HG02678 (cell line): ENCODE measurements around the gene UBAC2.

Experiments used
- ATAC-seq: cut with Tn5 transposase; IDR thresholded peaks from one replicate; pipeline ENCODE4 v1.9.1; 2021; ENCODE audit warnings: mild to moderate bottlenecking, moderate library complexity; ENCODE audit not compliant: unreplicated experiment

The UBAC2 gene

GRCh38 chr13:99289674-99290337 lies 89.2 kb downstream of the UBAC2 start:
- no peak for ATAC-seq

- ATAC-seq = no peak
Measured at GRCh38 chr13:99290894-99291293, 90.2 kb downstream of the UBAC2 start.

GRCh38 chr13:99293178-99293577 lies 92.5 kb downstream of the UBAC2 start:
- no peak for ATAC-seq

- no peak for ATAC-seq
Measured at GRCh38 chr13:99294198-99294597, 93.5 kb downstream of the UBAC2 start.

- no peak for ATAC-seq
Measured at GRCh38 chr13:99294958-99295357, 94.3 kb downstream of the UBAC2 start.

DNA sequence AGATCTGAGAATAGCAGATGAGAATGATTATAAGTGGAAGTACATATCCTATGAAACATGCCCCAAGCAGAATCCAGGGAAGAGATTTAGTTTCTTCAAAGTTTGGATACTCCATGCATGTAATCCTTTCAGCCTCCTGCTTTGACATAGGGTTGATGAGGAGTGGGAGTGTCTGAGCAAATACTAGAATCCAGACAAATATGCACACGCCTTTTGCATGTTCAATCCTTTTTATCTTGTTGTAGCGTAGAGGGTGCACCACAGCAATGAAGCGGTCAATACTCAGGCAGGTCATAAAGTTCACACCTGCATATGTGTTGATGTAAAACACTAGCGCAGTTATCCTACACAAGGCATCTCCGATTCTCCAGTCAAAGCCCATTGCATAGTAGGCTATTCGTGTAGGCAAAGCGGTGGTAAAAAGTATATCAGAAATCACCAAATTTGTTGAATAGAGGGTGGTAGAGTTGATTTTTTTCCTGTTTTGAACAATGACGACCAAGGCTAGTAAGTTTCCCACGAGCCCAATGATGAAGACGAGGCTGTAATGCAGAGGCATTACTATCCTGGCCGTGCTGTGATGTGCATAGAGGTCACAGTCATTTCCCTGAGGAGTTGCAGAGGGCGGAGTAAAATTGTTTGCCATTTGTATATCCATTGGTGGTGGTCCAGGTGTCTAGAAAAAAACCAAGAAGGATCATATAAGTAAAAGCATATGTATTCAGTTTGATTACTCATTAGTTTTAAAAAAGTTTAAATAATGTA lies 95.0 kb downstream of the UBAC2 start:
- ATAC-seq = no peak

DNA sequence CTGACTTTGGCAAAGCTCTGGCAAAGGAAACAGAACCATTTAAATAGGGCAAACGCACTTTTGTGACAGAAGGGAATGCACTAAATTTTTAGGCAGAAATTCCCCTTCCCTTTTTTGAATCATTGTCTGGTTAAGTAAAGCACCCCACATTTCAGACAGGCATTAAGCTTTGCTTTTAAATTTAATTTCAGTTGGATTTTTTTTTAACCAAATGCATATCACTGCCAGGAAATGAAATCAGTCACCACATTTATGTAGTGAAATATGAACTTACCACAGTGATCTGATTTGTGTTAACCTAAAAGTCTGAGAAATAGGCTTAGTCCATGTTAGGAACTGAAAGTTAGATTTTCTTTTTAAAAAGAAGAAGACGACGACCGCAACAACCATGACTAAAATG lies 95.7 kb downstream of the UBAC2 start:
- ATAC-seq = peak; percentile 60

DNA sequence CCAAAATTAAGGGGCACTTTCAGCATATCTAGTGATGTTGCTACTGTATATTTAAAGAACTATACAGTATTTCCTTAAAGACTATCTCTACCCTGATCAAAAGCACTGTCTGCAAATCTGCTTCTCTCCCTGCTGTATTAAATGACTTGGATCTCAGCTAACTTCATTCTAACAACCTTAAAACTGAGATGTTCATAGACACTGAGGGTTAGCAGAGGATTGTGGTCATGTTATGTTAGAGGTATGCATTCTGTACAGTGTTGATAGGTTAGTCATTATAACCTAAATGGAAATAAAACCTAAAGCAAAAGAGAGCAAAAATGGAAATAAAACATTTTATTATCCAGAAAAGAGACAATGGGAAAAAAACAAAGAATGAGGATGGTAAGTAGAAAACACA lies 96.7 kb downstream of the UBAC2 start:
- no peak for ATAC-seq

DNA sequence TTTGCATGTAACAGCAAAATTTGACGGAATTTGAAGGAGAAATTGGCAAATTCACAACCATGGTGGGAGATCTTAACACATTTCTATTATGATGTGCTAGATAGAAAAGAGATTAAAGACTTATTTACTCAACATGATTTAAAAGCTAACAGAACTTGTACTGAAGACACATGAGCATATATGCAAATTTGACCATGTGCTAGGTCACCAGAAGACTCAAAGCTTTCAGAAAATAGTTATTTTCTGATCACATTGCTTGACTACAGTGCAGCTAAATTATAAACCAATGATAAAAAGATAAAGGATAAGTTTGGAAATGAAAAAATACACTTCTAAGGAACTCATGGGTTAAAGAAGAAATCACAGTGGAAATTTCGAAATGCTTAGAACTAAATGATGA lies 97.4 kb downstream of the UBAC2 start:
- no peak for ATAC-seq

DNA sequence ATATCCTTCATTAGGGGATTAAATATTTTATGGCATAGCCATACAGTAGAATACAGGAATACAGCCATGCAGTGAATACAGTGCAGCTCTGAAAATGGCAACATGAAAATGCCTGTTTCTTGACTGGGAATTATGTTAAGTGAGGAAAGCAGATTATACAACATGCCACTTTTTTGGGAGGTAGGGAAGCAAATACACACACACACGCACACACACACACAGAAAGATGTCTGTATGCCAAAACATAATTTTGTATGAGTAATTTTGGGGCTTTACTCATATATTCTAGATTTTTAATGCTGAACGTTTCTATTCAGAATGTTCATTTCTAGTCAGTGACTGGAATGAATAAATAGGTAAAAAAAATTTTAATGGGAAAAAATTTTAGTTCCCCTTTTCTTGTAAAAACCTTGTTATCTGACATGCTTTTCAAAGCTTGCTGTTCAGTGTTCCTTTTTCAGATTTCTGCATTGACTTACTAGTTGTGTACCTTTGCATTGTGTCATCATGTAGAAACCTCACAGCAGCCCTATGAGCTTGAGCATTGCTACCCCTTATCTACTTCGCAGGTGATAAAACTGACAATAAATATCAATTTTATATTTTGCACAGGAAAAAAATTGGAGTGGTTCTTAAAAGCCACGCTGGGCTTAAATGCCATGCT lies 98.7 kb downstream of the UBAC2 start:
- peak; percentile 6 for ATAC-seq

GRCh38 chr13:99299920-99300341 lies 99.3 kb downstream of the UBAC2 start:
- peak; percentile 31 for ATAC-seq

- ATAC-seq = no peak
Measured at GRCh38 chr13:99301056-99301838, 100.6 kb downstream of the UBAC2 start.

DNA sequence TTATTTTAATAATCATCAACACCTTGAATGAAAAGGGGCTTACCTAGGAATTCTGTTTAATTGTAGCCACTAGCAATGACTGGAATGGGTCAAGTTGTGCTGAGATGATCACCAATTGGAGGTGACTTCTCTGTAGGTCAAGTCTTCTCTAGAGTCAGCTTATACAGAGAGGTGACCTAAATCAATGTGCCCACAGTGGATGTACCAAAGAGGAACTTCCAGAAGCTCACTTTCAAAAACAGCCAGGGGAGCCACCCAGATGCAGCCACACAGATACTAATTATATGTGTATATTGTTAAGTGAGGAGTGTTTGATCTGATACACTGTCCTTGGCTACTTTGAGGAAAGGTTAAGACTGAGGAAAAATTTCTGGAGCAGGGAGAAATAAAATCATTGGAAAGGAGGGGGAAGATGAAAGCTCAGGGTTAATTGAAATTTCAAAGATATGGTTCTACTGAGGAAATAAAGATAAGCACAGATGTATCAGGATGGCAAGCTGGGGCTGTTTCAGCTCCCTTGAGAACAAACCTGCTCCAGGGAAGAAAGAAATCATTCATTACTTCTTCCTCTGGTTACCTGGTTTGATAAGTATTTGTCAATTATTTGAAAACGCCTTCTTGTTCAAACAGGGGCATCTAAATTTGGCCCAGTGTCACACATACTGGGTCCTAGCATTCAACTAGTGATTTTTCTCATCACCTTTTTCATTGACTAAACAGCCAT lies 101.4 kb downstream of the UBAC2 start:
- no peak for ATAC-seq

DNA sequence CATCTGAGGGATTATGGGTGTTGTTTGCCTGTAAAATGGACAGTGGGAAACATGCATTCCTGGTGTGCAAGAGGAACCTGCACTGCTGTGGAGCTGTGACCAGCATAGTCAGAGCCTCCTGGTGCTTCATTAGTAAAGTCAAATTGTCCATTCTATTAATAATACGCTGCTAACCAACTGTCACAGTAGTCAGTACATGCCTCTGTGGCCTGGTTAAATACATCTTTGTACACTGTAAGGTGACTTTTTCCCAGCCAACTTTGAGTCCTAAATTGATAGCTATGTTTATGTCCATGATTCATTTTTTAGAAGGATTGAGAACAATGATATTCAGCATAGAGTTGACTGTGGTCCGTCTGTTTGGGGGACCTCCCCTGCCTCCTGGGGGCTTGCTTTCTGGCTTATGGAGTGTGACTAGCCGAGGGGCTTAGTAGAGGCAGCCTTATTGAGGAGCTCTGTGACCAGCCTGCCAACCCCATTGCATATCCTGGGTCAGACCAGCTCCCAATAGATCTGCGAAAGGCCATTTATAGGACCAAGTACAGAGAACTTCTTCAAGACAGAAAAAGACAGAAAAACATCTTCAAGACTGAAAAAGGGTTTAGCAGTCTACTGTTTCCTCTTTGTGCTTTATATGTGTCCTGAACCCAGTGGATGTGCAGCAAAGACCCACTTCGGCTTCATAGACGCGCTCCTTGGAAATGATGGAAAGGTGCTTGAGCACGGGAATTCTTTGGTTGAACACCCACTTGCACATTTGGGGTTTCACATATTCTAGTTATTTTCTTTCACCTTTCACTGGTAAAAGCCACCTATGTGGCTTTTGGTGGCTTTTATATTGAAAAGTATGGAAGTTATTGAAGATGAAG lies 102.2 kb downstream of the UBAC2 start:
- no peak for ATAC-seq

- no peak for ATAC-seq
Measured at GRCh38 chr13:99303863-99304521, 103.3 kb downstream of the UBAC2 start.

GRCh38 chr13:99304541-99304940 lies 103.9 kb downstream of the UBAC2 start:
- no peak for ATAC-seq

DNA sequence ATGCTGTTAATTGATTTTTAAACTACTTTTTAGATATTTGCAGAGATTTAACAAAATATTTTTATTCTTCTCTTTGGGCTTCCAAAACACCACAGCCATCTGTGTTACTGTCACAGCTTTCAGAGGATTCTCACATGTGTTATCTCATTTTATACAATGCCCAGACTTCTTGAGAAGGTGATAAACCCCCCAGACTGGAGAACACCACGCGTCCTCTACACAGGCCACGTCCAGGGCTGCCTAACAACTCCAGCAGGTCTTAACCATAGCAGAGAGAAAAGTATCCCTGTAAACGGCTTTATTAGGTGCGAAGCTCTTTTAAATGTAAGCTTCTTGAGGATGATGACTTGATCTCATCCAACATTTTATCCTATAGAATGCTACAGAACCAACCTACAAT lies 104.5 kb downstream of the UBAC2 start:
- ATAC-seq = no peak

GRCh38 chr13:99305566-99305965 lies 104.9 kb downstream of the UBAC2 start:
- ATAC-seq = no peak

DNA sequence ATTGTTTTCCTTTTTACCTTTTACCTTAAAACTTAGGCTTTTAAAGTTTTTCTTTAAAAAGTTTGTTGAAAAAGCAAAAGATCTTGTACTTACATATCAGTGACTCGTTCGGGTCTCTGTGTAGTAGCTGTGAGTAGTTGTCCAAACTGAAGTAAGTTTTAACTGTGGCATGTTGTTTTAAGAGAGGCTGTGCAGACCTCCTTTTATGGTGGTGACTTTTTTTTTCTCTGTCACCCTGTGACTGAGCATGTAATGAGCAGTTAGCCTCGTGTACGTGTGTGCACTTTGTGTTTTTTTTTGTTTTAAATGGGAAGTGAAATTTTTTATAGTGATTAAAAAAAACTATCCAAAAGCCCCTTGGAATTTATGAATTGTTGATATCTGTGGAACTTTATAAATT lies 106.6 kb downstream of the UBAC2 start, which contains the start of gene GPR183:
Gene GPR183 (minus strand): TSS at position 153 of the 400 bp plus-strand sequence. CDS start 11,254 bp downstream, outside the sequence.
- peak; percentile 63 for ATAC-seq
